Endothelial cell of umbilical vein (primary cell): ENCODE data around the gene C19orf67. TPM values are rescaled to one million over a fixed set of nuclear protein-coding genes. Genes with fewer than 3 reads are reported as not detected.

Experiments
- BruUV-seq: library from RNA; stranded (reverse); fragments of 400-500 nt; replicated peaks from 2 replicates; lab custom pipeline; 2021; lab: Mats Ljungman, UMichigan
- CTCF ChIA-PET: fragments of 300-600, 350-600 bp; sonication (Branson Sonifier 250); formaldehyde crosslinking; loops from one replicate; lab custom pipeline; 2021; ENCODE audit warnings: antibody characterized with exemption, inconsistent platforms; lab: Charles Lee
- POLR2A ChIA-PET: fragments of 300-600, 350-600 bp; sonication (Branson Sonifier 250); formaldehyde crosslinking; loops from one replicate; lab custom pipeline; 2021; ENCODE audit warnings: antibody characterized with exemption, inconsistent platforms; lab: Charles Lee
- DNase-seq: peaks from one replicate; pipeline ENCODE4 v3.0.0-alpha.2; 2011; ENCODE audit warnings: low read depth, low spot score
- FAIRE-seq: peaks from 2 replicates; lab custom pipeline; 2011; peaks lifted over from hg19 to GRCh38; lab: Jason Lieb, UNC
- H2AFZ ChIP-seq: 2 replicates; pipeline ENCODE4 v1.6.0; 2012; ENCODE audit warnings: low read depth, low read length, control low read depth, inconsistent platforms
- H3K27ac ChIP-seq: 2 replicates; pipeline ENCODE4 v1.5.1; 2011; ENCODE audit warnings: low read depth, mild to moderate bottlenecking, control low read depth, low read length, moderate library complexity; ENCODE audit not compliant: insufficient read depth
- H3K27me3 ChIP-seq, 2 experiments: 2 replicates each; pipeline versions ENCODE4 v1.6.0 to v1.6.1; 2011; ENCODE audit warnings: low read length in 2 of 2, mixed read lengths in 1 of 2; ENCODE audit not compliant: control insufficient read depth in 2 of 2, insufficient read depth in 2 of 2
- H3K36me3 ChIP-seq, 2 experiments: 2 replicates in 1 of 2; 3 replicates in 1 of 2; pipeline ENCODE4 v1.5.1; 2011; ENCODE audit warnings: low read length in 2 of 2, mild to moderate bottlenecking in 1 of 2, moderate library complexity in 1 of 2; ENCODE audit not compliant: control insufficient read depth in 2 of 2, insufficient read depth in 2 of 2; ENCODE audit errors: extremely low read depth in 1 of 2
- H3K4me1 ChIP-seq: 3 replicates; pipeline ENCODE4 v1.5.1; 2011; ENCODE audit warnings: mild to moderate bottlenecking, low read length; ENCODE audit not compliant: control insufficient read depth, insufficient read depth; ENCODE audit errors: extremely low read depth
- H3K4me2 ChIP-seq: 2 replicates; pipeline ENCODE4 v1.6.1; 2011; ENCODE audit warnings: low read length, control low read depth, mixed read lengths; ENCODE audit not compliant: insufficient read depth
- H3K4me3 ChIP-seq, 3 experiments: fragments of 200-600 bp in 1 of 3; sonication (generic), shearing (Covaris generic) in 1 of 3; replicated peaks in 1 of 3; 2 replicates each; pipeline ENCODE4 v1.5.1; 2011 to 2016; ENCODE audit warnings: control low read depth in 3 of 3, low read length in 3 of 3, mild to moderate bottlenecking in 2 of 3, inconsistent platforms in 1 of 3, low read depth in 1 of 3, moderate library complexity in 1 of 3; ENCODE audit not compliant: insufficient read depth in 1 of 3
- H3K79me2 ChIP-seq: 2 replicates; pipeline ENCODE4 v1.6.0; 2012; ENCODE audit warnings: low read length, inconsistent platforms; ENCODE audit not compliant: control insufficient read depth, insufficient read depth
- H3K9ac ChIP-seq: replicated peaks from 2 replicates; pipeline ENCODE3; 2011; ENCODE audit warnings: low read length, control low read depth; ENCODE audit not compliant: insufficient read depth; ENCODE audit errors: extremely low read depth
- H3K9me1 ChIP-seq: replicated peaks from 3 replicates; pipeline ENCODE4 v1.6.0; 2011; ENCODE audit warnings: mild to moderate bottlenecking, low read length; ENCODE audit not compliant: control insufficient read depth, insufficient read depth; ENCODE audit errors: extremely low read depth
- H3K9me3 ChIP-seq: replicated peaks from 2 replicates; pipeline ENCODE4 v1.5.1; 2012; ENCODE audit warnings: low read length, inconsistent platforms; ENCODE audit not compliant: control insufficient read depth, insufficient read depth
- H4K20me1 ChIP-seq: replicated peaks from 2 replicates; pipeline ENCODE3; 2011; ENCODE audit warnings: mild to moderate bottlenecking, low read length; ENCODE audit not compliant: control insufficient read depth, insufficient read depth; ENCODE audit errors: extremely low read depth
- CTCF ChIP-seq, 2 donors: IDR thresholded peaks; 1 replicate in 1 of 2; 2 replicates in 1 of 2; pipeline ENCODE4 v1.5.1; 2011; ENCODE audit warnings: low read length in 2 of 2, mild to moderate bottlenecking in 2 of 2, moderate library complexity in 2 of 2, control low read depth in 1 of 2, inconsistent platforms in 1 of 2, low read depth in 1 of 2; ENCODE audit not compliant: insufficient read depth in 1 of 2; ENCODE audit errors: extremely low read depth in 1 of 2
- EZH2 ChIP-seq: IDR thresholded peaks from 2 replicates; pipeline ENCODE4 v1.6.1; 2012; ENCODE audit warnings: borderline replicate concordance, low read depth, mild to moderate bottlenecking, moderate library complexity, low read length, inconsistent platforms; ENCODE audit not compliant: severe bottlenecking
- FOS ChIP-seq: IDR thresholded peaks from 2 replicates; pipeline ENCODE4 v1.6.1; 2011; ENCODE audit warnings: mild to moderate bottlenecking, low read length, moderate library complexity, borderline replicate concordance; ENCODE audit not compliant: insufficient read depth
- GATA2 ChIP-seq: IDR thresholded peaks from 2 replicates; pipeline ENCODE4 v1.7.0; 2011; ENCODE audit warnings: low read depth, mild to moderate bottlenecking, moderate library complexity, mixed read lengths, low read length; ENCODE audit not compliant: insufficient read length, insufficient read depth
- JUN ChIP-seq: IDR thresholded peaks from 2 replicates; pipeline ENCODE4 v1.6.1; 2011; ENCODE audit warnings: borderline replicate concordance, low read depth; ENCODE audit not compliant: insufficient read length, insufficient read depth
- MYC ChIP-seq: IDR thresholded peaks from one replicate; pipeline ENCODE4 v1.6.1; 2011; ENCODE audit warnings: mild to moderate bottlenecking, low read depth, low read length
- POLR2A ChIP-seq: IDR thresholded peaks from 2 replicates; pipeline ENCODE4 v1.6.1; 2012; ENCODE audit warnings: low read depth, mild to moderate bottlenecking, control low read depth, low read length
- POLR2AphosphoS5 ChIP-seq: IDR thresholded peaks from 2 replicates; pipeline ENCODE4 v1.6.1; 2012; ENCODE audit warnings: low read depth, mild to moderate bottlenecking, control low read depth, low read length, moderate library complexity; ENCODE audit not compliant: insufficient read depth
- dilution Hi-C: fragments of 300-500 bp; cut with MboI; formaldehyde crosslinking; loops from one replicate; pipeline ENCODE4 v1.15.0; 2019; ENCODE audit warnings: low sequenced_read_pairs; ENCODE audit not compliant: extremely low pct_ligation_motif_present
- intact Hi-C: fragments of 100-400 bp; cut with micrococcal nuclease; formaldehyde crosslinking; loops from one replicate; pipeline ENCODE4 v1.10.0; 2022
- polyA plus RNA-seq, 4 experiments: library from polyadenylated mRNA; depleted of rRNA in 3 of 4; stranded (reverse) in 3 of 4; unstranded in 1 of 4; fragments of >200 nt; gene quantifications; 2 replicates each; pipeline versions ENCODE4 v1.2.1 to v1.2.3, GENCODE V29; 2011 to 2012; ENCODE audit warnings: missing spikeins in 1 of 4
- total RNA-seq: library from RNA; stranded (reverse); gene quantifications from 2 replicates; pipeline ENCODE4 v1.2.3, GENCODE V29; 2021
- TF ChIP-seq, protein P1 (sequence below): IDR thresholded peaks from 2 replicates; pipeline ENCODE4 v1.6.1; 2011; ENCODE audit not compliant: insufficient read depth, insufficient read length

The C19orf67 gene
- total and polyA plus RNA-seq, 2 donors (not counting 3 experiments of a cell fraction or from before 2014, with no cell fraction given), result 0.55 TPM; not detected in 1

DNA sequence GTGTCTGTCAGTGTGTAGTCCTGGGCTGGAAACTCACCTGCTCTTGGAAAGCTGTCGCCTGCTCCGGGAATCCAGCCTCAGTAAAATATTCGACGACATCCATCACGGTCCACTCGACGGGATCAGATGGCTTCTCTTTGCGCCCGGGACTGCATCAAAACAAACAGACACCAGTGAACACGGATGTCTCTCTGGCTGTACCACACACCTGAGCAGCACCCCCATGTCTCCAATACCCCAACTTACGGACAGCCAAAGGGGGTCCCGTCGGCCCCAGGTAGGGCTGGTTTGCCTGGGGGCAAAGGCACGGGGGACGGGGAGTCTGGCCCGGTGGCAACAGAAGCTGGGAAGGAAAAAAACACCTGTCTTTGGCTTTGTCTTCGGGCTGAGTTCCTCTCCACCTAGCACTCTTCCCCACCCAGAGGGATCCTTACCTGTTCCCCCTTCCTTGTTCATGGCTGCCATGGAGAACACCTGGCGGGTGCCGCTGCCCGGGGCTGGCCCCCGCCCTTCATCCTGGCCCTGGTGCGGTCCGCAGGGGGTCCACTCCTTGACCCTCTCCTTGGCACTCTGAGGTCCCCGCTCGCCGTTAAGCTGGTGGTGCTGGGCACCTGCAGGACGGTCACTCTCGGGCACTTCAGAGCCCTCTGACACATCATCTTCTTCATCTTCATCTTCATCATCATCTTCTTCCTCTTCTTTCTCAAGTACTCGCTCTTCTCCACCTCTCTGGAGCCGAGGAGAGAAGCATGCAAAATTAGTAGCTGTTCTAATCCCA, 3.2 kb upstream of the C19orf67 start:
- peaks cover 3% of the 10 kb centered on the region for H3K9me3 ChIP-seq
- H3K4me1 ChIP-seq, result peaks cover 9% of the 10 kb centered on the region
- no peaks in the 10 kb centered on the region for H3K27me3 ChIP-seq
- H2AFZ ChIP-seq, result no peak overlapping the region
- H3K36me3 ChIP-seq, result peaks cover 0 to 9% of the 10 kb centered on the region in 2 experiments
- dilution Hi-C loops (no loop called here), intact Hi-C loops (no loop called here)
- ChIA-PET POLR2A (no interaction called here), CTCF (interaction anchor here (0.5 kb wide), 1 partner anchor 214 kb away, joined by 4 read pairs; no protein-coding TSS in a partner anchor)
- TF ChIP-seq EZH2 (no peak), GATA2 (no peak), JUN (no peak), POLR2A (no peak), CTCF (IDR thresholded peaks at IDR 0.05; ENCODE audit: extremely low read depth in 1 of 2, insufficient read depth in 1 of 2, low read depth in 1 of 2, low read length in 2 of 2) (no peak), POLR2AphosphoS5 (no peak), MYC (no peak), FOS (no peak)
- TF ChIP-seq, protein P1, sequence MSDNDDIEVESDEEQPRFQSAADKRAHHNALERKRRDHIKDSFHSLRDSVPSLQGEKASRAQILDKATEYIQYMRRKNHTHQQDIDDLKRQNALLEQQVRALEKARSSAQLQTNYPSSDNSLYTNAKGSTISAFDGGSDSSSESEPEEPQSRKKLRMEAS, result no peak
- no peak overlapping the region for H3K9ac ChIP-seq
- DNase-seq, result no peak
- BruUV-seq, result no TSS peak
- FAIRE-seq, result no peak
- no peaks in the 10 kb centered on the region for H3K9me1 ChIP-seq
- peak overlapping the region; percentile 37 for H3K4me2 ChIP-seq
- no peak overlapping the region for H3K27ac ChIP-seq
- H3K4me3 ChIP-seq, result peak overlapping the region in 1 of 3 experiments; percentile 52
- no peaks in the 10 kb centered on the region for H3K79me2 ChIP-seq
- no peaks in the 10 kb centered on the region for H4K20me1 ChIP-seq
